WTC11 (cell line): ENCODE measurements around the gene CREBRF. TPM values are rescaled to one million over a fixed set of nuclear protein-coding genes. Genes with fewer than 3 reads are reported as not detected.

Source experiments
- ATAC-seq: fragments of 200-7000 bp; cut with Tn5 transposase; 2 replicates; pipeline ENCODE4 v1.10.0; 2021; ENCODE audit warnings: mild to moderate bottlenecking, moderate library complexity
- CTCF ChIA-PET: fragments of 300-600 bp; sonication (Branson Sonifier 250); formaldehyde crosslinking; loops from one replicate; lab custom pipeline; 2021; ENCODE audit warnings: antibody characterized with exemption; lab: Charles Lee
- POLR2A ChIA-PET: fragments of 350-600 bp; sonication (Branson Sonifier 250); formaldehyde crosslinking; loops from one replicate; lab custom pipeline; 2021; ENCODE audit warnings: antibody characterized with exemption; lab: Charles Lee
- DNase-seq: peaks from one replicate; pipeline ENCODE4 v3.0.0; 2021; ENCODE audit warnings: low spot score
- H3K27ac Mint-ChIP-seq: 2 replicates; pipeline ENCODE4 v1.8.0; 2021; ENCODE audit warnings: mixed read lengths
- H3K27me3 Mint-ChIP-seq: 2 replicates; pipeline ENCODE4 v1.8.0; 2021; ENCODE audit warnings: low read depth, mild to moderate bottlenecking, moderate library complexity, mixed read lengths
- H3K36me3 Mint-ChIP-seq: 2 replicates; pipeline ENCODE4 v1.8.0; 2021; ENCODE audit warnings: mixed read lengths
- H3K4me1 Mint-ChIP-seq: 2 replicates; pipeline ENCODE4 v1.8.0; 2022; ENCODE audit warnings: mixed read lengths
- H3K4me3 Mint-ChIP-seq: 2 replicates; pipeline ENCODE4 v1.8.0; 2021; ENCODE audit warnings: mild to moderate bottlenecking, moderate library complexity, mixed read lengths
- H3K9me3 Mint-ChIP-seq: 2 replicates; pipeline ENCODE4 v1.8.0; 2021; ENCODE audit warnings: mixed read lengths
- ATF1 ChIP-seq: sonication (generic); formaldehyde crosslinking; IDR thresholded peaks from 2 replicates; pipeline ENCODE4 v1.8.1; 2023; ENCODE audit warnings: mild to moderate bottlenecking, moderate library complexity, missing genetic modification reagents
- CREM ChIP-seq: sonication (generic); formaldehyde crosslinking; IDR thresholded peaks from 2 replicates; pipeline ENCODE4 v1.8.1; 2022; ENCODE audit warnings: mild to moderate bottlenecking, missing genetic modification reagents, moderate library complexity
- ETV6 ChIP-seq: sonication (generic); formaldehyde crosslinking; IDR thresholded peaks from 2 replicates; pipeline ENCODE4 v1.8.1; 2022; ENCODE audit warnings: mild to moderate bottlenecking, missing genetic modification reagents
- GRHL2 ChIP-seq: fragments of 250-450 bp; sonication (Bioruptor Pico); IDR thresholded peaks from 2 replicates; pipeline ENCODE4 v1.8.0; 2022; ENCODE audit warnings: mild to moderate bottlenecking, moderate library complexity; ENCODE audit not compliant: insufficient replicate concordance, severe bottlenecking
- GTF2I ChIP-seq: fragments of 250-450 bp; sonication (Bioruptor Pico); conservative IDR thresholded peaks from 2 replicates; pipeline ENCODE4 v1.4.0; 2021; ENCODE audit warnings: mild to moderate bottlenecking
- HMGA2 ChIP-seq: fragments of 250-450 bp; sonication (Bioruptor Pico); IDR thresholded peaks from 2 replicates; pipeline ENCODE4 v1.4.0; 2021; ENCODE audit warnings: mild to moderate bottlenecking, moderate library complexity
- JAZF1 ChIP-seq: fragments of 250-450 bp; sonication (Bioruptor Pico); IDR thresholded peaks from 2 replicates; pipeline ENCODE4 v1.9.0; 2021; ENCODE audit warnings: moderate library complexity, mild to moderate bottlenecking, inconsistent platforms
- NFYB ChIP-seq: sonication (generic); formaldehyde crosslinking; conservative IDR thresholded peaks from 2 replicates; pipeline ENCODE4 v1.8.0; 2022; ENCODE audit warnings: low read depth, missing genetic modification reagents
- NR3C1 ChIP-seq: sonication (generic); formaldehyde crosslinking; conservative IDR thresholded peaks from 2 replicates; pipeline ENCODE4 v1.8.1; 2023; ENCODE audit warnings: low read depth, mild to moderate bottlenecking, missing genetic modification reagents
- SOX15 ChIP-seq: fragments of 250-450 bp; sonication (Bioruptor Pico); IDR thresholded peaks from 2 replicates; pipeline ENCODE4 v1.9.0; 2021; ENCODE audit warnings: mild to moderate bottlenecking
- TEAD1 ChIP-seq: sonication (generic); formaldehyde crosslinking; IDR thresholded peaks from 2 replicates; pipeline ENCODE4 v1.8.0; 2022; ENCODE audit warnings: mild to moderate bottlenecking, missing genetic modification reagents
- ZNF219 ChIP-seq: sonication (generic); formaldehyde crosslinking; IDR thresholded peaks from 2 replicates; pipeline ENCODE4 v1.8.0; 2023; ENCODE audit warnings: missing genetic modification reagents, mild to moderate bottlenecking, borderline replicate concordance
- ZNF416 ChIP-seq: fragments of 250-450 bp; sonication (Bioruptor Pico); IDR thresholded peaks from 2 replicates; pipeline ENCODE4 v1.9.0; 2021; ENCODE audit warnings: mild to moderate bottlenecking, inconsistent platforms
- total RNA-seq: library from RNA; stranded (reverse); gene quantifications from 3 replicates; pipeline ENCODE4 v1.2.3, GENCODE V29; 2021
- TF ChIP-seq, protein P1 (sequence below): sonication (generic); formaldehyde crosslinking; conservative IDR thresholded peaks from 2 replicates; pipeline ENCODE4 v1.8.1; 2022; ENCODE audit warnings: mild to moderate bottlenecking, missing genetic modification reagents
- TF ChIP-seq, protein P2 (sequence below): sonication (generic); formaldehyde crosslinking; IDR thresholded peaks from 2 replicates; pipeline ENCODE4 v1.8.0; 2022; ENCODE audit warnings: missing genetic modification reagents
- TF ChIP-seq, protein P3 (sequence below): sonication (generic); formaldehyde crosslinking; IDR thresholded peaks from 2 replicates; pipeline ENCODE4 v1.8.0; 2023; ENCODE audit warnings: missing genetic modification reagents, mild to moderate bottlenecking, borderline replicate concordance
- TF ChIP-seq, protein P4 (sequence below): fragments of 250-450 bp; sonication (Bioruptor Pico); IDR thresholded peaks from 2 replicates; pipeline ENCODE4 v1.9.0; 2021; ENCODE audit warnings: mild to moderate bottlenecking
- TF ChIP-seq, protein P5 (sequence below): sonication (generic); formaldehyde crosslinking; IDR thresholded peaks from 2 replicates; pipeline ENCODE4 v1.8.1; 2023; ENCODE audit warnings: mild to moderate bottlenecking, missing genetic modification reagents, borderline replicate concordance
- TF ChIP-seq, protein P6 (sequence below): sonication (generic); formaldehyde crosslinking; IDR thresholded peaks from 2 replicates; pipeline ENCODE4 v1.8.1; 2023; ENCODE audit warnings: mild to moderate bottlenecking, missing genetic modification reagents, moderate library complexity
- TF ChIP-seq, protein P7 (sequence below): fragments of 250-450 bp; sonication (Bioruptor Pico); IDR thresholded peaks from 2 replicates; pipeline ENCODE4 v1.9.0; 2021; ENCODE audit warnings: moderate library complexity, mild to moderate bottlenecking, inconsistent platforms, borderline replicate concordance

CREBRF gene
- total RNA-seq, 1 experiment from 2014 or later, result 5.7 TPM

DNA sequence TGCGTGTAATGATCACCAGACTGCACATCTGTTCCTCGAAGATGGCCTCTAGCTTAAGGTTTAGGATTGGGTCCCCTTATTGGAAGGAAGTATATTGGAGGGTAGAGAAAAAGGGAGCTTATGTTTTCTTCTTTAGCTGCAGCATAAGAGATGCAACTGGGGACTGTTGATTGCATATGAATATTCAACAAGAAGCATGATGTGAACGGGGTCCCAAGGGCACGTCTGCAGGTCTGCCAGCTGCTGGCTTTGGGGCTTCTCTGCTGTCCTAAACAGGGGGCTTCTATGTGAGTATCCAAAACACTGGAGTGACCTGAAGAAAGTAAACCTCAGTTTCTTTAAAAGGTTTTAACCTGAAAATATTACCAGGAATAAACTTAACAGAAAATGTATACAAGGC is 84.6 kb downstream of the CREBRF start:
- DNase-seq, result no peak
- no peak overlapping the region for H3K27ac Mint-ChIP-seq
- H3K27me3 Mint-ChIP-seq, result no peaks in the 10 kb centered on the region; the same call in 1 of the 2 replicates
- no peak for ATAC-seq
- POLR2A ChIA-PET, result no interaction called here
- no peaks in the 10 kb centered on the region for H3K36me3 Mint-ChIP-seq
- TF ChIP-seq, protein P1, sequence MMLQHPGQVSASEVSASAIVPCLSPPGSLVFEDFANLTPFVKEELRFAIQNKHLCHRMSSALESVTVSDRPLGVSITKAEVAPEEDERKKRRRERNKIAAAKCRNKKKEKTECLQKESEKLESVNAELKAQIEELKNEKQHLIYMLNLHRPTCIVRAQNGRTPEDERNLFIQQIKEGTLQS (CRISPR knock-in tag), result no peak
- TF ChIP-seq JAZF1 (CRISPR knock-in tag), result no peak
- TF ChIP-seq, protein P2, sequence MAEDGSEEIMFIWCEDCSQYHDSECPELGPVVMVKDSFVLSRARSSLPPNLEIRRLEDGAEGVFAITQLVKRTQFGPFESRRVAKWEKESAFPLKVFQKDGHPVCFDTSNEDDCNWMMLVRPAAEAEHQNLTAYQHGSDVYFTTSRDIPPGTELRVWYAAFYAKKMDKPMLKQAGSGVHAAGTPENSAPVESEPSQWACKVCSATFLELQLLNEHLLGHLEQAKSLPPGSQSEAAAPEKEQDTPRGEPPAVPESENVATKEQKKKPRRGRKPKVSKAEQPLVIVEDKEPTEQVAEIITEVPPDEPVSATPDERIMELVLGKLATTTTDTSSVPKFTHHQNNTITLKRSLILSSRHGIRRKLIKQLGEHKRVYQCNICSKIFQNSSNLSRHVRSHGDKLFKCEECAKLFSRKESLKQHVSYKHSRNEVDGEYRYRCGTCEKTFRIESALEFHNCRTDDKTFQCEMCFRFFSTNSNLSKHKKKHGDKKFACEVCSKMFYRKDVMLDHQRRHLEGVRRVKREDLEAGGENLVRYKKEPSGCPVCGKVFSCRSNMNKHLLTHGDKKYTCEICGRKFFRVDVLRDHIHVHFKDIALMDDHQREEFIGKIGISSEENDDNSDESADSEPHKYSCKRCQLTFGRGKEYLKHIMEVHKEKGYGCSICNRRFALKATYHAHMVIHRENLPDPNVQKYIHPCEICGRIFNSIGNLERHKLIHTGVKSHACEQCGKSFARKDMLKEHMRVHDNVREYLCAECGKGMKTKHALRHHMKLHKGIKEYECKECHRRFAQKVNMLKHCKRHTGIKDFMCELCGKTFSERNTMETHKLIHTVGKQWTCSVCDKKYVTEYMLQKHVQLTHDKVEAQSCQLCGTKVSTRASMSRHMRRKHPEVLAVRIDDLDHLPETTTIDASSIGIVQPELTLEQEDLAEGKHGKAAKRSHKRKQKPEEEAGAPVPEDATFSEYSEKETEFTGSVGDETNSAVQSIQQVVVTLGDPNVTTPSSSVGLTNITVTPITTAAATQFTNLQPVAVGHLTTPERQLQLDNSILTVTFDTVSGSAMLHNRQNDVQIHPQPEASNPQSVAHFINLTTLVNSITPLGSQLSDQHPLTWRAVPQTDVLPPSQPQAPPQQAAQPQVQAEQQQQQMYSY (CRISPR knock-in tag), result no peak
- TF ChIP-seq ETV6 (CRISPR knock-in tag), result no peak
- TF ChIP-seq HMGA2 (CRISPR knock-in tag), result no peak
- no peak for TF ChIP-seq NFYB (CRISPR knock-in tag)
- no peak for TF ChIP-seq ATF1
- TF ChIP-seq, protein P3, sequence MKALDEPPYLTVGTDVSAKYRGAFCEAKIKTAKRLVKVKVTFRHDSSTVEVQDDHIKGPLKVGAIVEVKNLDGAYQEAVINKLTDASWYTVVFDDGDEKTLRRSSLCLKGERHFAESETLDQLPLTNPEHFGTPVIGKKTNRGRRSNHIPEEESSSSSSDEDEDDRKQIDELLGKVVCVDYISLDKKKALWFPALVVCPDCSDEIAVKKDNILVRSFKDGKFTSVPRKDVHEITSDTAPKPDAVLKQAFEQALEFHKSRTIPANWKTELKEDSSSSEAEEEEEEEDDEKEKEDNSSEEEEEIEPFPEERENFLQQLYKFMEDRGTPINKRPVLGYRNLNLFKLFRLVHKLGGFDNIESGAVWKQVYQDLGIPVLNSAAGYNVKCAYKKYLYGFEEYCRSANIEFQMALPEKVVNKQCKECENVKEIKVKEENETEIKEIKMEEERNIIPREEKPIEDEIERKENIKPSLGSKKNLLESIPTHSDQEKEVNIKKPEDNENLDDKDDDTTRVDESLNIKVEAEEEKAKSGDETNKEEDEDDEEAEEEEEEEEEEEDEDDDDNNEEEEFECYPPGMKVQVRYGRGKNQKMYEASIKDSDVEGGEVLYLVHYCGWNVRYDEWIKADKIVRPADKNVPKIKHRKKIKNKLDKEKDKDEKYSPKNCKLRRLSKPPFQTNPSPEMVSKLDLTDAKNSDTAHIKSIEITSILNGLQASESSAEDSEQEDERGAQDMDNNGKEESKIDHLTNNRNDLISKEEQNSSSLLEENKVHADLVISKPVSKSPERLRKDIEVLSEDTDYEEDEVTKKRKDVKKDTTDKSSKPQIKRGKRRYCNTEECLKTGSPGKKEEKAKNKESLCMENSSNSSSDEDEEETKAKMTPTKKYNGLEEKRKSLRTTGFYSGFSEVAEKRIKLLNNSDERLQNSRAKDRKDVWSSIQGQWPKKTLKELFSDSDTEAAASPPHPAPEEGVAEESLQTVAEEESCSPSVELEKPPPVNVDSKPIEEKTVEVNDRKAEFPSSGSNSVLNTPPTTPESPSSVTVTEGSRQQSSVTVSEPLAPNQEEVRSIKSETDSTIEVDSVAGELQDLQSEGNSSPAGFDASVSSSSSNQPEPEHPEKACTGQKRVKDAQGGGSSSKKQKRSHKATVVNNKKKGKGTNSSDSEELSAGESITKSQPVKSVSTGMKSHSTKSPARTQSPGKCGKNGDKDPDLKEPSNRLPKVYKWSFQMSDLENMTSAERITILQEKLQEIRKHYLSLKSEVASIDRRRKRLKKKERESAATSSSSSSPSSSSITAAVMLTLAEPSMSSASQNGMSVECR (CRISPR knock-in tag), result no peak
- no peak for TF ChIP-seq SOX15 (CRISPR knock-in tag)
- TF ChIP-seq GRHL2, result no peak
- TF ChIP-seq CREM, result no peak
- TF ChIP-seq ZNF416 (CRISPR knock-in tag), result no peak
- no peak for TF ChIP-seq NR3C1 (CRISPR knock-in tag)
- TF ChIP-seq ZNF219, result no peak
- TF ChIP-seq, protein P4, sequence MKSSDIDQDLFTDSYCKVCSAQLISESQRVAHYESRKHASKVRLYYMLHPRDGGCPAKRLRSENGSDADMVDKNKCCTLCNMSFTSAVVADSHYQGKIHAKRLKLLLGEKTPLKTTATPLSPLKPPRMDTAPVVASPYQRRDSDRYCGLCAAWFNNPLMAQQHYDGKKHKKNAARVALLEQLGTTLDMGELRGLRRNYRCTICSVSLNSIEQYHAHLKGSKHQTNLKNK (CRISPR knock-in tag), result no peak
- no peak for TF ChIP-seq GTF2I (CRISPR knock-in tag)
- TF ChIP-seq, protein P5, sequence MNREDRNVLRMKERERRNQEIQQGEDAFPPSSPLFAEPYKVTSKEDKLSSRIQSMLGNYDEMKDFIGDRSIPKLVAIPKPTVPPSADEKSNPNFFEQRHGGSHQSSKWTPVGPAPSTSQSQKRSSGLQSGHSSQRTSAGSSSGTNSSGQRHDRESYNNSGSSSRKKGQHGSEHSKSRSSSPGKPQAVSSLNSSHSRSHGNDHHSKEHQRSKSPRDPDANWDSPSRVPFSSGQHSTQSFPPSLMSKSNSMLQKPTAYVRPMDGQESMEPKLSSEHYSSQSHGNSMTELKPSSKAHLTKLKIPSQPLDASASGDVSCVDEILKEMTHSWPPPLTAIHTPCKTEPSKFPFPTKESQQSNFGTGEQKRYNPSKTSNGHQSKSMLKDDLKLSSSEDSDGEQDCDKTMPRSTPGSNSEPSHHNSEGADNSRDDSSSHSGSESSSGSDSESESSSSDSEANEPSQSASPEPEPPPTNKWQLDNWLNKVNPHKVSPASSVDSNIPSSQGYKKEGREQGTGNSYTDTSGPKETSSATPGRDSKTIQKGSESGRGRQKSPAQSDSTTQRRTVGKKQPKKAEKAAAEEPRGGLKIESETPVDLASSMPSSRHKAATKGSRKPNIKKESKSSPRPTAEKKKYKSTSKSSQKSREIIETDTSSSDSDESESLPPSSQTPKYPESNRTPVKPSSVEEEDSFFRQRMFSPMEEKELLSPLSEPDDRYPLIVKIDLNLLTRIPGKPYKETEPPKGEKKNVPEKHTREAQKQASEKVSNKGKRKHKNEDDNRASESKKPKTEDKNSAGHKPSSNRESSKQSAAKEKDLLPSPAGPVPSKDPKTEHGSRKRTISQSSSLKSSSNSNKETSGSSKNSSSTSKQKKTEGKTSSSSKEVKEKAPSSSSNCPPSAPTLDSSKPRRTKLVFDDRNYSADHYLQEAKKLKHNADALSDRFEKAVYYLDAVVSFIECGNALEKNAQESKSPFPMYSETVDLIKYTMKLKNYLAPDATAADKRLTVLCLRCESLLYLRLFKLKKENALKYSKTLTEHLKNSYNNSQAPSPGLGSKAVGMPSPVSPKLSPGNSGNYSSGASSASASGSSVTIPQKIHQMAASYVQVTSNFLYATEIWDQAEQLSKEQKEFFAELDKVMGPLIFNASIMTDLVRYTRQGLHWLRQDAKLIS (CRISPR knock-in tag), result no peak
- no peak for TF ChIP-seq TEAD1
- TF ChIP-seq, protein P6, sequence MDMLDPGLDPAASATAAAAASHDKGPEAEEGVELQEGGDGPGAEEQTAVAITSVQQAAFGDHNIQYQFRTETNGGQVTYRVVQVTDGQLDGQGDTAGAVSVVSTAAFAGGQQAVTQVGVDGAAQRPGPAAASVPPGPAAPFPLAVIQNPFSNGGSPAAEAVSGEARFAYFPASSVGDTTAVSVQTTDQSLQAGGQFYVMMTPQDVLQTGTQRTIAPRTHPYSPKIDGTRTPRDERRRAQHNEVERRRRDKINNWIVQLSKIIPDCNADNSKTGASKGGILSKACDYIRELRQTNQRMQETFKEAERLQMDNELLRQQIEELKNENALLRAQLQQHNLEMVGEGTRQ (CRISPR knock-in tag), result no peak
- TF ChIP-seq, protein P7, sequence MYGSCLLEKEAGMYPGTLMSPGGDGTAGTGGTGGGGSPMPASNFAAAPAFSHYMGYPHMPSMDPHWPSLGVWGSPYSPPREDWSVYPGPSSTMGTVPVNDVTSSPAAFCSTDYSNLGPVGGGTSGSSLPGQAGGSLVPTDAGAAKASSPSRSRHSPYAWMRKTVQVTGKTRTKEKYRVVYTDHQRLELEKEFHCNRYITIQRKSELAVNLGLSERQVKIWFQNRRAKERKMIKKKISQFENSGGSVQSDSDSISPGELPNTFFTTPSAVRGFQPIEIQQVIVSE (CRISPR knock-in tag), result no peak
- TF ChIP-seq, all 79 proteins: peak for 0
- H3K4me1 Mint-ChIP-seq, result peaks cover 31% of the 10 kb centered on the region
- 0 out of 2 replicates have a peak, but pooled peaks cover 2% of the 10 kb centered on the region for H3K9me3 Mint-ChIP-seq
- no peak overlapping the region for H3K4me3 Mint-ChIP-seq
- CTCF ChIA-PET, result interaction anchor here (1.1 to 2.8 kb wide), 4 partner anchors 84 to 424 kb away, joined by 3 to 11 read pairs (median 4); no protein-coding TSS in a partner anchor
